Stimulated activated CD8-positive, alpha-beta memory T cell treated with anti-CD3 and anti-CD28 coated beads, Interleukin-4, amount 100 ng/mL, for 1 hour (primary cell): ENCODE measurements around the gene UNC5B.

Experiments used
- DNase-seq, 2 donors: peaks; one replicate each; pipeline ENCODE4 v3.0.0-alpha.2; 2020; ENCODE audit warnings: low read depth in 2 of 2, low spot score in 1 of 2

UNC5B gene

DNA sequence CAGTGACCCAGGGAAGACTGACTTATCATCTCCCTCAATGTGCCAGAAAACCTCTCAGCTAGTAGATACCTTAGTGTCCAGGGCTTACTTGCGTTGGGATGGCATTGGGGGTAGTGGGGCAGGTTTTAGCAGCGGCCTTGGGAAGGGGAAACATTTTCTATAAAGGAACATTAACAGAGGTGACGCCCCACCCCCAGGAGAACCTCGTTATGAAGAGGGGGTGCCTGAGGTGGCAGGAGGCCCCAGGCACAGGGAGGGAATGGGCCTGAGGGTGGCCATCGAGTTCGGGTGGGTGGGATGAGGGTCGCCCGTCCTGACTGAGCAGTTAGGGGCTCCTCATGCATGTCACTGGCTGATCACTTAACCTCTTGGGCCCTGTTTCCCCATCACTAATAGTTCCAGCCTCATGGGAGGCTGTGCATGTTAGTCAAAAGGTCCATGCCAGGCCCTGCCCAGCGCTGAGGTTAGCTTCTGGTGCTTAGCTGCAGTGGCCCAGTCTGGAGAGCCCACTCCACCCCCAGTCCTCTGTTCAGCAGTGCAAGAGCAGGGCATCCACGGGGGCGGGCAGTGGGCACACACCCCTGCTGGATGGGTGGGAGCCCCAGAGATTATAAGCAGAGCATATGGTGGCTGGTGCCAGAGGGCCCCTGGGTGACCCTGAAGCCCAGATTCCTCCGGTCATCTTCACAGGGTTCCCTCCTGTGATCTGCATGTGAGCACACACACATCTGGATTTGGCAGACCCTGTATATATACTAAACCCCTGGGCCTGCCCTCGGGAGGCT, 27.0 kb downstream of the UNC5B start:
- DNase-seq, result no peak

DNA sequence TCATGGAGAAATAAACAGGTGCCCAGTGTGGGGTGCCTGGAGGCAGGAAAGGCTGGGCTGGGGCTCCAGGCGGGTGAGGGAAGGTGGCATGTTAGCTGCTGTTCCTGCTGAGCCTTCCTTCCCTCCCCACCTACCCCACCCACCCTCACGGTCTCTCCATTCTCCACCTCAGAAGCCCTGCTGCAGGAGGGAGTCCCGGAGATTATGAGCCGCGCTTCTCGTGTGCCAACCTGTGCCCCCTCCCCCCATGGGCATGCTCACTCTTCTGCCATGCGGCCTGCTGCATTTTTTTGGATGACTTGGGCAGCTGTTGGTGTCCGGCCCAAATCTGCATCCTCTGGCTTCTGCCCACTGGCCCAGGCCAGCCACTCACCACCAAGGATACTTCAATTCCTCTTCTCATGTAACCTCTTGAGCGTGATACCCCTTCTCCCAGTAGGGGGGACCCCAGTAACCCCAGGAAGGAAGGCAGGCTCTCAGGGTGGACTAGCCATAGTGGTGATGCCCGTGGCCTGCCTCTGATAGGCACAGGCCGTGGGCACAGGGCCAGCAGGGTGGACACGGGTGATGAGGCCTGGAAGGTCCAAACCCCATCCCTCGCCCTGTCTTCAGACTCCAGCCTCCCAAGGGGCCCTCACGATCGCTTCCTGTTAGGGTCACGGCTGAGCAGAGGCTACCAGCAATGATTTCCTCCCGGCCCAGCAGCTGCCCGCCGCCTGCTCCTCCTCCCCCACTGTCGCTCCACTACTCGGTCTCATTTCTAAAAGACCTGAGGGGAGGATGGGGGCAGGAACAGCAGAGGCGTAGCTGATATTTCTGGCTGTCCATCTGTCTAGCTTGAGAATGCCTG, 27.8 kb downstream of the UNC5B start:
- DNase-seq, result no peak

DNA sequence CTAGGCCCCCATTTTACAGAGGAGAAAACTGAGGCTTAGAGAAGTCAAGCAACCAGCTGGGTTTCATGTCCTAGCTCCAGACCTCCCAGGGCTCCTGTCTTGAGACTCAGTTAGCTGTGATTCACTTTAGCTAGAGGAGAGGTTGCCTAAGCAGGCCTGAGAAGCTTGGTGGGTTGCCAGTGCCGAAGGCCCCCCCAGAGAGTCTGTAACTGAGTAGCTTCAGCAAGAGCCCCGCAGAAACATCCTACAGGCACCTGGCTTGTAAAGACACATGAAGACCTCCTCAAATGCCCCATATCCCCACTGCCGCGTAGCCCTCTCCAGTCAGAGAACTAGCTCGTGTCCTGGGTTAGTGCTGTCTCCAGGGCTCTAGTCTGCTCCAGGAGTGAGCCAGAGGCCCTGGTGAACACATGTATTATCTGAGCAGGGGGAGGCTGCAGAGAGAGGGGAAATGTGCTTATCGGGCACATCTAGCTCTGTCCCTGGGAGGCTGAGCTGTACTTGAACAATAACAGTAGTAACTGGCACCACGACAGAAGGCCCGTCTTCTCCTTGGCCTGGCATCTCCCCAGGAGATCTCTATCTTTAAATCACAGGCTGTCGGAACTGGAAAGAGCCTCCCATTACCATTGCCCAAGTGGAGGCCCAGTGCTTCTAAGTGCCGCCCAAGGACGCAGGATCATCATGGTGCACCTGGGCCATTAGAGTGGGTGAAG, 28.9 kb downstream of the UNC5B start:
- DNase-seq, result no peak

DNA sequence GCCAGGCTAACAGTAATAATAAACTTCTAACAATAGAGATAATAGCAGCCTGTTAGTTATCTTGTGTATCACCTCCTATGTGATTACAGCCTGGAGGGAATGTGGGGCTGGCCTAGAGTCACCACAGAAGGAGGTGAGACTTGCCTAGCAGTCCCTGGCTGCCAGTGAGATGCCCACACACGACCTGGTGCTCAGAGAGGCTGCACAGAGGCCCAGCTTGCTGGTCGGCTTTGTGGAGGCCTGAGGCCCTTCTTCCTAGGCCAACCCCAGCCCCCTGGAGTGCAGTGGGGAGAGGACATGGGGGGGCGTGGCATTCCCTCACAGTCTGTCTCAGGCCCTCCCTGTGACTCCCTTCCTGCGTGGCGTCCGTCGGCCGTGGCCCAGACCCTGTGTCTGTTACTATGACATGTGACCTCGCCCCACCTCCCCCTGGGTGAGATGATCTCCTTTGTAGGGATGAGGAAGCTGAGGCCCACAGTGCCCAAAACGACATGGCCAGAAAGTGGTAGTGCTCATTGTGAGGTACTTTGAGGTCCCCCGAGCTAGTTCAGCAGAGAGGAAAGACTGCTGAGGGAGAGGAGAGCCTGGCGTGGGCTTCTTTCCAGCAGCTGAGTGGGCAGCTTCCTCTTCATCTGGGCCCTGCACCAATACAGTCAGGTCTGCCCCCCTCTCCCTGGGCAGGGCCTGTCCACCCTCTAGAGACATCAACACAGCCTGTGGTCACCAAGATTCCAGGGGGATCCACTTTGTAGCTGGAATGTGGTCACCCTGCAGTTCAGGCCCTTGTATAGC, 29.7 kb downstream of the UNC5B start:
- no peak for DNase-seq

DNA sequence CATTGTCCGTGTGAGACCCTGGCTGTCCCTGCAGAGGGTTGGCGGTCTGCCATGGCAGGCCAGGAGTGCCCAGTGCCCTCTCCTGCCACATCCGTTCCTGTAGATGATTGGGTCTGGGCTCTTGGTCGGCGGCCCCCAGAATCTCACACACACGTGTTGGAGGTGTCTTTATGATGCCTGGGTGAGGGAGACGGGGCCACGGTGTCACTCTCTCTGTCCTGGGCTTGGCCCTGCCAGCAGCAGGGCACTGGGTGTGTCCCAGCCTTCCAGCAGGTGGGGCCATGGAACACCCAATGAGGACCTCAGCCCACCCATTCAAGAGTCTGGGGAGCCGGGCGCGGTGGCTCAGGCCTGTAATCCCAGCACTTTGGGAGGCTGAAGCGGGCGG, 30.2 kb downstream of the UNC5B start:
- no peak for DNase-seq

DNA sequence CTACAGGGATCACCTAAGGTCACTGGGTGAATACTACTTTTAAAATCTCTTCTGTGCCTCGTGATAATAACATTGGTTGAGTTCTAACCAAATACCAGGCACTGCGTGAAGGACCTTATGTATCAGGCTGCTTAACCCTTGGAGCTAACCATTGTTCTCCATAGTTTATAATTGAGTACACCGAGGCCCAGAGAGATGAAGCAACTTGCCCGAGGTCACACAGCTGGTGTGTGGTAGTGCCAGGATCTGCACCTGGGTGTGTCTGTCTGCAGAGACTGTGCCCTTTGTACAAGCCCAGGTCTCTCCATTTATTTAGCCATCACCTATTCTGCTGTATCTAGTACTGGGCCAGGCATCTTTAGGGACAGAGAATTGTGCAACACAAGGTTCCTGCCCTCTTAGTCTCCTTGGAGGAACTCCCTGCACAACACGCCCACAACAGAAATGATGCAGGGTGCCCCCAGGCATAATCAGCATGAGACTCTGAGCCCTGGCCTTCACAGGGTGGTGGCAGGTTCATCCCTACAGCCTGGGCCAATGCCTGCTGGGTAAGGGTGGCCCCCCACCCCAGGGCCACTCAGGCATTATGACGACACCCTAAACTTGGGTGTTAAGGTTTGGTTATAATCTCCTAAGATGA, 31.5 kb downstream of the UNC5B start:
- no peak for DNase-seq

DNA sequence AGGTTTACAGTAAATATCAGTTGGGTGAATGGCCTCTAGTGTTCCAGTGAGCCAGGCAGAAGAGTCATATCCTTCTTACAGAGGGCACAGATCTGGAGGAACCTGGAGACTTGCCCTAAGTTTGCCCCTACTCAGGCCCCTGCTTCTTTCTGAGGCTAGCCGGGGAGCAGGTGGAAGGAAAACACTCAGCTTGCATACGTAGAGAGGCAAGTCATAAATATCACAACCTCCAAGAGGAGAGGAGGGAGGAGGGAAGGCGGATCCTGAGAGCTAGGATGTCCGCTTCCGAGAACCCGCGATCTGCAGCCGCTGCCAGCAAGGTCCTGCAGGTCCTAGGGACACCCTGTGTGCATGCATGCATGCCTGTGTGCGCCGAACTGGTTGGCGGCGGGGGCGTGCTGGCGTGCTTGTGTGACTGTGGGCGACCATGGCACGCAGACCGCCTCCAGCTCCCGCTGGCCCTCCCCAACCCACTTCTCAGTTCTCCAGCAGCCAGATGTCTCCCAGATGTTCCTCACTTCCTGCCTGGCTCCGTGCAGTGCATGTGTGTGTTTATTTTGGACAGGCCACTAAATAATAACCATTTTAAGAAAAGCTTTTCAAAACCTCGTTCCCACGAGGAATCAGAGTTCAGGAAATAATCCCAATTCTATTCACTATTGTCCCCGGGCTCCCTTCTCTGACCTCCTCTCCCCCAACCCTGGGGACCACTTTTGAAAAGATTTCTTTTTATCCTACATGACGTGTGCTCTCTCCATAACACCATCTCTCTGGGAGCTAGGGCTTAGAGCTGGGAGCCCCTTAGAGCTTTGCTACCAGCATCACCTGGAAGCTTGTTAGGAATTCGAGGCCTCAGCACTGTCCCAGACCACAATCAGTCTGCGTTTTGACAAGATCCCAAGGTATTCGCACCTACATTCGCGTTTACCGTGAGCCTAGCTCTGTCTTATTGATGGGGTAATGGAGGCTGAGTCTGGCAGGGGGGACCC, 32.4 kb downstream of the UNC5B start:
- DNase-seq, result no peak

DNA sequence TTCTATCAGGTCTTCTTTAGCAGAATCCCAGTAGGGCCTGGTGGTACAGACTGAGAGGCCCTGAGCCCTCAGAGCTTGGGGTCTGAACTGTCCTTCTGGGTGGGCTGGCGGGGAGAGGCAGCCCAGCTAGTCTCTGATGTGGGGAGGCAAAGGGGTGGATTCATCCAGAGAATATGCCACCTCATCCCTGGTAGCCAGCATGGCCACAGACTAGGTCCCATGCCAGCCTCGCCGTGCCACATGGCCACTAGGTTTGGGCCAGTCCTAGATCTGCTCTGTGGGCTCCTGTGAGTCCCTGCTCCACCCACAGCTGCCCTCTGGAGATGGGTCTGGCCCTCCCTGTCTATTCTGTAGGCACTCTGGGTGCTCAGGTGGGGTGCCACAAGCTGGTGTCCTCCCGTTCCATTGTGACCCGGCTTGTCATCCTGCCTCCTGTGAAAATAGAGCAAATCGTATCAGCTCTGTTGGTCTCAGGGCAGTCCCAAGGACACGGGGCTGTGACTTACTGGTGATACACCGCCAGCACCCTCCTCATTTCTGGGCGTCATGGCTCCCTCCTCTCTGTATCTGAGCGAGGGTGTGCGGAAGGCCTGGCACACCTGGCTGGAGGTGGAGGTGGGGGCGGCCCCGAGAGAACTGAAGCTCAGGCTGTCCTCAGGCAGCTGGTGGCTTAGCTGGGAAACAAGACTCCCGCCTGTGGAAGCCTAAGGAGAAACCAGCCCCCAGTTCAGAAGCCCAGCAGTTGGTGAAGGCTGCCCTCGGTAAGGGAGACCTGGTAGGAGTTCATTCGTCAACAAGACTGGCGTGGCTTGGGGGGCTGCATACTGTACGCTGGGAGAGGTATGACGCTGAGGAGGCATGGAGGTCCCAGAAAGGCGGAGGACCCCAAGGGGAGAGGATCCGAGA, 33.3 kb downstream of the UNC5B start:
- no peak for DNase-seq

DNA sequence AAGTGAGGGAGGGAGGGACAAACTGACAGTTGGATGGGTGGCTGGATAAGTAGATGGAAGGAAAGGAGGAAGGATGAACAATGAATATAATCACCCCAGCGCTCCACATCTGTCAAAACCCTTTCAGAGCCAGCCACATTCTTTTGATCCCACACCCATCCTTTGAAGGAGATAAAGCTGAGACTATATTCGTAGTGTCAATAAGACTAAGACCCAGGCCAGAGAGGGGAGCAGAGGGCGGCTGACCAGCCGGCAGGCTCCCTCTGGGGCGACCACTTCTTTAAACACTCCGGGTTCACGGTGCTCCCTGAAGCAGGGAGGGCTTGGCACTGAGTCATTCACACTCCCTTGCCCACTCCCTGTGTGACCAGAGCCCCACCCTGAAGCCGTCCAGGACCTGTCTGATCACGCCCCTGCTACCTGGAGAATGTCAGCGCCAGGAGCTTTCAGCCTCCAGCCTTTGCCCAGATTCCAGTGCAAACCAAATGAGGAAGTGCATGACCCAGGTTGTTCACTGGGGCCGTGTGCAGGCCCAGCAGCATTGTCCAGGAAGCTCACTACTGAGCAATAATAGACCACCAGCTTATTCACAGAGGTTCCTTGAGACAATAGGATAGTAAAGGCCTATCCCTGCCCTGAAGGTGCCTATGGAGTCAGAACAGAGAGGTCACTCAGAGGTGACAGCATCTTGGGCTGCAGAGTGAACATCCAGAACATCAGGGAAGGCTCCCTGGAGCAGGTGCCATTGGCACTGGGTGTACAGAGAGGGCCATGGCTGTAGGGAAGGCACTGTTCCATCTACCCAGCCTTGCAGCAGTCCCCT, 34.4 kb downstream of the UNC5B start:
- DNase-seq, result no peak

DNA sequence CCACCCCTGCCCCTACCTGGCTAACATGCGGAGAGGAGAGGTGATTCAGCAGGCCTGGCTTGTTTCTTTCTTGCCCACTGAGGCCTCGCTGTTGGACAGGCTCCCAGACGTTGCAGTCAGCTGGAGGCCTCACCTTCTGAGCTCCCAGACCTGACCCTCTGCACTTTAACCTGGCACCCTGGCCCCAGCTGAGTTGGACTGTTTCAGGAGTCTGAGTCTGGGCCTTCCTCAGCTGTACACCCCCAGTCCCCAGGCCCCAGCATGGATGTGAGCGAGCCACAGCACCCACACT, 35.0 kb downstream of the UNC5B start:
- DNase-seq, result no peak

DNA sequence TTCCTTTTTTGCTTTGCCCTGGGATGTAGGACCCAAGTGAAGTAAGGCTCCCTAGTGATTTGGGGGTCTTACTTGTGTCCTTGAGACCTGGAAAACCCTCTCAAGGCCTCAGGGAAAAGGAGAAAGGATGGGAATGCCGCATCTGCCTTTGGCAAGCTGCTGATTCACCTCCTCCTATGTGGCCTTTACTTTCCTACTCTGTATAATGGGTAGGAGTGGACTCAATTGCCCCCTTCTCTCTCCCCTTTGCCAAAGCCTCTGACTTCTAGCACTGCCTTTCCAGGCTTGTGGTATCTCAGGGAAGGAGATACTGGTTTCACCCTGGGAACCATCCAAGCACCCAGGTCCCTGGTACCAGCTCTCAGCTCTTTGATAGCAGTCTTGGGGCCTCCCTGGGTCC, 35.4 kb downstream of the UNC5B start:
- DNase-seq, result no peak

DNA sequence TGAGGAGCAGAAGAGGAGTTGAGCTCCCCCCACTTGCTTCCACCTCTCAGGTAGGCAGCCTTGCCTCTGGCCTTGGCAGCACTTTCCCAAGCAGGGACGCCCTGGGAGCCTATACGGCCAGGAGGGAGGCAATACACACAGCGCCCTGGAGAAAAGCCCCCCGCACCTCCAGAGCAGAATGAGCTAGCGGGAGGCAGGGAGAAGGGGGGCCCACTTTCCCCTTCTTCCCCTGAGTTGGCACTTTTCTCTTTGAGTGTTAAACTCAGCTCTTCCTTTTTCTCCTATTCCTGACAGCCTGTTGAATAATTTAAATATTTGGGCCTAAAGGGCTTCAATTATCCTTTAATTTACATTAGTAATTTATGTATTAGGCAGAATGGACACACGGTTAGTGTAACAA, 35.8 kb downstream of the UNC5B start:
- DNase-seq, result no peak

DNA sequence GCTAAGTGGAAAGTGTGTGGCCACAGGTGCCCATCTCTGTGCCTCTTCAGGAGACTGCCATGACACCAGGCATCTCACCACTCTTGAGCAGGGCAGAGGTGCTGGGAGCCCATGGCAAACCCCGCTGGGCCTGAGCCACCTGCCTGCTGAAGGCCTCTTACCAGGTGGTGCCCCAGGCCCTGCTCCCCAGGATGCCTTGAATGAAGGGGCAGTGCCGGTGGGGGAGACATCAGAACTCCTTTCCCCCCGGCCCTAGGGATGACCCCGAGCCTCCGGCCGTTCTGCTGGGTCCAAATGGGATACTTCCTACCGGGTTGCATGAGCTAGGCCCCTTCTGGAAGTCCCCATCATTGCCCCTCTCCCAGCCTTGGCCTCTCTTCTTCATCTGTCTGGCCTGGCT, 37.6 kb downstream of the UNC5B start:
- DNase-seq, result no peak

DNA sequence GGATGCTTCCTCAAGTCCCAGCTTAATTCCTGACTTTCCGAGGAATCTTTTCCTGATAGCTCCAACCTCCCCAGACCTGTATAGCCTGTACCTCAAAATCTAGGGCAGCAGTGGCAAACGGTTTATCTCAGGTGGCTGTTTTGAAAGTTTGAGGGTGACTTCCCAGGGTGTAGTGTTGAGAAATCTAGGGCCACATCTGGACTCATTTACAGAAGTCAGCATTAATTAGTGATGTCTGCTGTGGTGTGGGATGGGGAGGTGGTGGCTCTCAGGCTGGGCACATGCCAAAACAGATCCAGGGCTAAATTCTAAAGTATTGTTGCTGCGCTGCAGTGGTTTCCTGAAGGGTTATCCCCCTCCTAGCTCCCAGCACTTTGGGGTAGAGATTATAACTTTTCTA, 38.0 kb downstream of the UNC5B start:
- DNase-seq, result no peak

DNA sequence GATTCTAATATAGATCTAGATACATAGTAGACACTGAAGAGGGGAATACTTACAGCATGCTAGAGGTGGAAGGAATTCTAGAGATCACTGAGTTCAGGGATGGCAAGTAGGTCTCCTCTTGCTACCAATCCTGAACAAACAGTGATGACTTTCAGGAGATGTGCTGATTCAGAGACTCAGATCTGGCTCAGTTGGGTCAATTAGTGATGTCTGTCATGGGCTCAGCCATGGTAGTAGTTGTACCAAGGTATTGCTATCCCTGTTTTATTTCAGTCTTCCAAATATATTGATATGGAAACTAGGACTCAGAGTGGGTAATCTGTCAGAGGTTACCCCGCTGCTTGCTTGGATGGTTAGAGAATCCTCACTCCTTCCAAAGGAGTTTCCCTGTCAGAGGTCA, 38.5 kb downstream of the UNC5B start:
- DNase-seq, result no peak

DNA sequence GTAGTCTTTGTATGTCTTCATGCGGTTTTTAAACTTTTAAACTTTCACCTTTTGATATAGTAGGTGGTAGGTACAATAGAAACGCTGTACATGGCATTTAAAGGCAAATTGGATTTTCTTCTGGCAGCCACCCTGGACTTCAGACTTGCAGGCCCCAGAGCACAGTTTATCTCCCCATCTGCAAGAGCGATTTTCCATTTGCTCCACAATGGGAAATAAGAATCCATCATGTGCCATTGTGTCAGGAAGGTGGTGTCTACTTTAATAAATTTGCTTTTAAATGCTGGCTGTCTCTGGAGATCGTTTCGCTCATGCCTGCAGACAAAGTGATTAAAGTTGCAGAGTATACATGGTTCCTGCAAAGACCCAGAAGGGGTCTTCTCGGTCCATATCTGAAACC, 38.9 kb downstream of the UNC5B start:
- DNase-seq, result no peak

DNA sequence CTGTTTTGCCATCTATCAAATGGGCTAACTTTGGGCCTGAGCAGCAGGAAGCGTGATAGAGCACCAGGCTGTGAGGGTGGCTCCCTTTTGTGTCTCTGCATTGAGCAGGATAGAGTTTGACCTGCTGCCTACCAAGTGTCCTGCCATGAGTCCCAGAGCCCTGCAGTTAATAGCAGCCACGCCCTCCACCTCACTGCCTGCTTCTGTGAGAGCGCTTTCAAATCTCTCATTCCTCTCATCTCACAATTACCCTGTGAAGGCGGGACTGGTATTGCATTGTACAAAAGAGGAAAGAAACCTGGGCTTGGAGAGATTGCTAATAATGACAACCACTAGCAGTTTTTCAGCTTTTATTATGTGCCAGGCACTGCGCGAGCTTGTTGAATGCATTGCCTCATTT, 39.9 kb downstream of the UNC5B start:
- no peak for DNase-seq
